ENCODE measurements around the gene WBP1.

WBP1 gene

DNA sequence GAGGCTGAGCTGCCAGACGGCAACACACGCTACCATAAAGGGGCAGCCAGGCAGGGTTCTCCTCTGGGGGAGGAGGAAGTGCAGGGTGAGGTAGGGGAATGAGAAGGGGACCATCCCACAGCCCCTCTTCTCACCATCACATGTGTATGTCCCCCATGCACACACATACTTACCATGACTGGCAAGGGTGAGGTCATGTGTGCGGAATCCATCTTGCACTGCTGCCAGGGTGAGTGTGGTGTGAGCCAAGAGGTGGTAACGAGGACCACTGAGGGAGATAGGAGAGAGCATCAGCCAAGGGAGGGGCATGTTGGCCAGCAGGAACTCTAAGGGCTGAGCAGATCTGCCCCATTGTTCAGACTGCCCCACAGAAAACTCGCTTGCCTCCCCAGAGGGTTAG lies 29.6 kb upstream of the WBP1 start:
- H3K27ac ChIP-seq: no peak overlapping the region
- TF ChIP-seq, protein P1, sequence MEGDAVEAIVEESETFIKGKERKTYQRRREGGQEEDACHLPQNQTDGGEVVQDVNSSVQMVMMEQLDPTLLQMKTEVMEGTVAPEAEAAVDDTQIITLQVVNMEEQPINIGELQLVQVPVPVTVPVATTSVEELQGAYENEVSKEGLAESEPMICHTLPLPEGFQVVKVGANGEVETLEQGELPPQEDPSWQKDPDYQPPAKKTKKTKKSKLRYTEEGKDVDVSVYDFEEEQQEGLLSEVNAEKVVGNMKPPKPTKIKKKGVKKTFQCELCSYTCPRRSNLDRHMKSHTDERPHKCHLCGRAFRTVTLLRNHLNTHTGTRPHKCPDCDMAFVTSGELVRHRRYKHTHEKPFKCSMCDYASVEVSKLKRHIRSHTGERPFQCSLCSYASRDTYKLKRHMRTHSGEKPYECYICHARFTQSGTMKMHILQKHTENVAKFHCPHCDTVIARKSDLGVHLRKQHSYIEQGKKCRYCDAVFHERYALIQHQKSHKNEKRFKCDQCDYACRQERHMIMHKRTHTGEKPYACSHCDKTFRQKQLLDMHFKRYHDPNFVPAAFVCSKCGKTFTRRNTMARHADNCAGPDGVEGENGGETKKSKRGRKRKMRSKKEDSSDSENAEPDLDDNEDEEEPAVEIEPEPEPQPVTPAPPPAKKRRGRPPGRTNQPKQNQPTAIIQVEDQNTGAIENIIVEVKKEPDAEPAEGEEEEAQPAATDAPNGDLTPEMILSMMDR (IDR thresholded peaks at IDR 0.05): no peak
- no peak for TF ChIP-seq ZFX (IDR thresholded peaks at IDR 0.05; ENCODE audit: borderline replicate concordance)

DNA sequence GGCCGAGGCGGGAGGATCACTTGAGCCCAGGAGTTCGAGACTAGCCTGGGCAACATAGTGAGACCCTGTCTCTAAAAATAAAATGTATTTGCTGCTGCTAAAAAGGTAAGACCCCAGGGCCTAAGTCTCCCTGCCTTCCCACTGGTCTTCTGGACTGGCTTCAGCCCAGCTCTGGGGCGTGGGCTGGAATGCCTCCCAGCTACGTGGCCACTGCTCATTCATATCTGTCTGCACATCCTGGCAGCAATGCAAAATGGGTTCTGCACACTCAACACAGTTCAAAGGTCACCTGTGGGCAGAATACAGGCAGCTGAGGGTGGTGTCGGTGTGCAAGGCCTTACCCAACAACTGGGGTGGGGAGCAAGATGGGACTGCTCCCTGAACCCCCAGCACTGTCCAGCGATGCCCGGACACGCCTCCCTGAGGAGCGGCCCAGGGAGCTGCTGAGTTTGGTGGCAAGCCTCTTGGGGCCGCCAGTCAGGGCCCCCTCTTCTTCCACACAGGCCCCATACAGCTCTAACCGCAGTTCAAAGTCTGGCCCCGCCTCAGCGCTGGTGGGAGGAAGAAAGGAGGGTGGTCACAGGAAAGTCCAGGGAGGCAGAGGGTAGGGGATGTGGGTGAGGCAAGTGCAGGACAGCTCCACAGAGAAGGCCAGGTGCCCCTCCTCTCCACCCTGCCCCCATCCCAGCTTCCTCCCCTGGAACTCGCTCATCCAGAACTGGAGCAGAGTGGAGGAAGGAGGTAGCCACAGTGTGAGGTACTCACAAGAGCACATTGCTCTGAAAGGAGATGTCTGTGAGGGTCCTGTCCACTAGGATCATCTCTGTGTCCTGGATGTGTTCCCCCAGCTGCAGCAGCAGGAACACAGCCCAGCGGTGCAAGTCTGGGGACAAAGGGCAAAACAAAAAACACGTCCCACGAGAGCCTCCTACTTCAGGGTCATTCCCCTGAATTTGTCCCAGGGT lies 28.5 kb upstream of the WBP1 start:
- no peak for TF ChIP-seq ZFX (IDR thresholded peaks at IDR 0.05; ENCODE audit: borderline replicate concordance)
- TF ChIP-seq, protein P1 (IDR thresholded peaks at IDR 0.05): no peak
- no peak overlapping the region for H3K27ac ChIP-seq

DNA sequence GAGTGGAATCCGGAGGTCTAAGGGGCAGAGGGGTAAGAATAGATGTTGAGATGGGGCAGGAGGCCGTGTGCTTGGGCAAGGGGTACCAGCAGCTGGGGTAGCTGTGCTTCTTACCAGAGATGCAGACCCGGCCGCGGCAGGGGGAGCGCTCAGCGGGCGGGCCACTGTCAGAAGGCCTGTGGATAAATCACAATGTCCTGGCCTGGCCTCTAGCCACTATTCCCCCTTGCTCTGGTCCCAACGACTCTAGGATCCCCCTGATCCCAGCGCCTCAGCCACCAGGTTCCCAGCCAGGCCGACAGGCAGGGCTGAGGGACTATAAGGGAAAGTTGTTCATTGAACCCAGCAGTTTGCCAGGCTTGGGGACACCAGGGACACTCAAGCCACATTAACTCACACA lies 27.7 kb upstream of the WBP1 start:
- H3K27ac ChIP-seq: no peak overlapping the region
- TF ChIP-seq ZFX (IDR thresholded peaks at IDR 0.05; ENCODE audit: borderline replicate concordance): no peak
- TF ChIP-seq, protein P1 (IDR thresholded peaks at IDR 0.05): no peak

DNA sequence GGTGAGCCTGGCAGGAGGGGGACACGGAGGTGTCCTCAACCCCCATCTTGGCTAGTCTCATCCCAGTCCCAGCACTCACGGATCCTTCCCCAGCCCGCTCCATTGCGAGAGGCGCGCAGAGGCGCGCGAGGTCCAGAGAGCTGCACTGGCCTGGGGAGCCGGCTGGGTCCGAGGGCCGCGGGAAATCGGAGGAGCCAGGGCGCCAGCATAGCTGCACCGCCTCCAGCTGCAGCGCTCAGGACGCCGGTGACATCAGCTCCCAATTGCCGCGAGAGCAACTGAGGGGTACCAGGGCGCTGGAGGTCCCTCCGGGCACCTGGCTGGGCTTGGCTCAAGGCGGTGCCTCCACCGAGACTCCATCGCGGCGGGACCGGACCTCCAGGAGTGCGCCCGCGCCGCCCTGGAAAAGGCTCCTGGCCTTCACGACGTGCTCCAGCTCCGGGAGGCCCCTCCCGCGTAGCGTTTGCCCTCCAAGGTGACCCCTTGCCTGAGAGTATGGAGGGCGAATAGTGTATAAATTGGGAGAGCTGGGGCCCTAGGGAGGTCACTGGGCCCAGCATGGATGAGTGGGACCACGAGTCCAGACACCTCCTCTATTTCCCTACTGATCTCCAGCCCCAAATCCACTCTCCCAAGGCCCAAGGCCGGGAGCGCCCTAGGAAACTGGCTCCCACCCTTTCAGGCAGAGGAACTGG lies 22.0 kb upstream of the WBP1 start:
- H3K27ac ChIP-seq: no peak overlapping the region
- TF ChIP-seq ZFX (IDR thresholded peaks at IDR 0.05; ENCODE audit: borderline replicate concordance): no peak
- TF ChIP-seq, protein P1 (IDR thresholded peaks at IDR 0.05): no peak

DNA sequence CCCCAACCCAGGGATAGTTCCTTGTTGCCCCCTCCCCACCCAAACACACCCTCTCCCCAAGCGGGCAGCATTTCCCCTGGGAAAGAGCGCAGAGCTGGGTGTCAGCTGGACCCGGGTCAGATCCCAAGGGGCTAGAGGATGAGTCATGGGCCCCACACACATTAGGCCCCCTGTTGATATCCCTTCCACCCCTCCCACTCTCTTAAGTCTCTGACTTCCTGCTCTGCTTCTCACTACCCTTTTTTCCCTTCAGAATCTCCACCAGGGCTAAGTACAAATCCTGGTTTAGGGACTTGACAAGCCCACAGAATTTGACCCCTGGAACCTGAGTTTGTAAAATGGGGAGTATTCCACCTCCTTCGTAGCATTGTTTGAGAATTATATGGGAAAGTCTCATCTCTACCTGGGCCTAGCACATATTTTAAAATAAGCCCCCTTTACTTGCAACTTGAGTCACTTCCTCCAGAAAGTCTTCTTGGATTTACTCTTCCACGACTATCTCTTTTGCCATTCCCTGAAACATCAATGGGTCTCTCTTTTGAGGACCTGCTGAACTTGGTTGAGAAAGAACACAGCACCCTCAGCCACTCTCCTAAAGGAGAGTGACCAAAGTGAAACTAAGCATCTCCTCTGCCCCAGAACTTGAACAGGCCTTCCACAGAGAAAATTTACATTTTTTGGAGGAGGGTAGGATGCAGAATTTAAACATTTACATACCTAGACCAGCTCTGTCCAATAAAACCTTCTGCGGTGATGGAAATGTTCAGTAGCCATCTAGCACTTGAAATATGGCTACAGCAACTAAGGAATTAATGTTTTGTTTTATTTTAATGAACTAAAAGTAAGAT lies 21.2 kb upstream of the WBP1 start:
- no peak for TF ChIP-seq ZFX (IDR thresholded peaks at IDR 0.05; ENCODE audit: borderline replicate concordance)
- TF ChIP-seq, protein P1 (IDR thresholded peaks at IDR 0.05): no peak
- no peak overlapping the region for H3K27ac ChIP-seq

DNA sequence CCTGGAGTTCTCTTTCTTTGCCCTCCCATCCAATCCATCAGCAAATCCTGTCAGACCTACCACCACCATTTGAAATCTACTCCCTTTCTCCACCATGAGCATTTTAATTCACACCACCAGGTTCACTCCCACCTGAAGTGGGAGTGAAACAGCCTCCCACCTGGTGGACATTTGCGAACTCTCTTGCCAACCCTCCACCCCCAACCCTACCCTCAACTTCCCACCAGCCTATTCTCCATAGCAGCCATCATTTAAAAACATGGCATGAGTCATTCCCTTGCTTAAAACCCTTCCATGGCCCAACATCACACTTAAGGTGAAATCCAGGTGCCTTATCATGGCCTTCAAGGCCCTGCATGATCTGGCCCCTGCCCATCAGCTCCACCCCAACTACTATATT lies 20.0 kb upstream of the WBP1 start:
- H3K27ac ChIP-seq: no peak overlapping the region
- no peak for TF ChIP-seq ZFX (IDR thresholded peaks at IDR 0.05; ENCODE audit: borderline replicate concordance)
- TF ChIP-seq, protein P1 (IDR thresholded peaks at IDR 0.05): no peak

Data from 22Rv1 (cell line).